COR-L47 (cell line): ENCODE data around the gene SLC5A6.

Experiments
- DNase-seq: peaks from one replicate; lab custom pipeline; 2025; lab: John Stamatoyannopoulos, UW

SLC5A6 gene

GRCh38 chr2:27236626-27237025 is 24.6 kb upstream of the SLC5A6 start:
- DNase-seq: no peak

DNA sequence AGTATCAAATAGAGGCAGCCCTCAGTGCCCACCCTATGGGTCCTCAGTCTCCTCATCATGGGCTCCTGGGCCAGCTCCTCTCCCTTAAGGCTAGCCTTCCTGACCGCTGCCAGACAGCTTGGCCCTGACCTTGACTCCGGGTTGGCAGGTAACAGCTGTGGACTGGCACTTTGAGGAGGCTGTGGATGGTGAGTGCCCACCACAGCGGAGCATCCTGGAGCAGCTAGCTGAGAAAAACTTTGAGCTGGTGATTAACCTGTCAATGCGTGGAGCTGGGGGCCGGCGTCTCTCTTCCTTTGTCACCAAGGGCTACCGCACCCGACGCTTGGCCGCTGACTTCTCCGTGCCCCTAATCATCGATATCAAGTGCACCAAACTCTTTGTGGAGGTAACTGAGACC is 24.1 kb upstream of the SLC5A6 start:
- no peak for DNase-seq

DNA sequence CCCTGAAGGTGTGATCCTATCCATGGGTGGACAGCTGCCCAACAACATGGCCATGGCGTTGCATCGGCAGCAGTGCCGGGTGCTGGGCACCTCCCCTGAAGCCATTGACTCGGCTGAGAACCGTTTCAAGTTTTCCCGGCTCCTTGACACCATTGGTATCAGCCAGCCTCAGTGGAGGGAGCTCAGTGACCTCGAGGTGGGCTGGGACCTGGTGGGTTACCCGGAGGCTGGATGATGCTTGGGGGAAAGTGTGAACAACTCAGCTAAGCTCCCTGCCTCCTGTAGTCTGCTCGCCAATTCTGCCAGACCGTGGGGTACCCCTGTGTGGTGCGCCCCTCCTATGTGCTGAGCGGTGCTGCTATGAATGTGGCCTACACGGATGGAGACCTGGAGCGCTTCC is 21.3 kb upstream of the SLC5A6 start:
- no peak for DNase-seq

DNA sequence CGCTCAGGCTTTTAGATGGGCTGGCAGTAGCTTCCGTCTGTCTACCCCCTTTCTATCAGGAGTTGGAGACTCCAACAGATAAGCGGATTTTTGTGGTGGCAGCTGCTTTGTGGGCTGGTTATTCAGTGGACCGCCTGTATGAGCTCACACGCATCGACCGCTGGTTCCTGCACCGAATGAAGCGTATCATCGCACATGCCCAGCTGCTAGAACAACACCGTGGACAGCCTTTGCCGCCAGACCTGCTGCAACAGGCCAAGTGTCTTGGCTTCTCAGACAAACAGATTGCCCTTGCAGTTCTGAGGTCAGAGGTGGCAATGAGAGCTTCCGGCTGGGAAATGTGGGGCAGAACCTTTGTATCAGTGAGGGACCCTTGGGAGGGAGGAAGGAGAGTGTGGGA is 19.9 kb upstream of the SLC5A6 start:
- DNase-seq: no peak

- no peak for DNase-seq
Observed at GRCh38 chr2:27227501-27227900, 15.4 kb upstream of the SLC5A6 start.

GRCh38 chr2:27225526-27225925 is 13.5 kb upstream of the SLC5A6 start:
- no peak for DNase-seq

DNA sequence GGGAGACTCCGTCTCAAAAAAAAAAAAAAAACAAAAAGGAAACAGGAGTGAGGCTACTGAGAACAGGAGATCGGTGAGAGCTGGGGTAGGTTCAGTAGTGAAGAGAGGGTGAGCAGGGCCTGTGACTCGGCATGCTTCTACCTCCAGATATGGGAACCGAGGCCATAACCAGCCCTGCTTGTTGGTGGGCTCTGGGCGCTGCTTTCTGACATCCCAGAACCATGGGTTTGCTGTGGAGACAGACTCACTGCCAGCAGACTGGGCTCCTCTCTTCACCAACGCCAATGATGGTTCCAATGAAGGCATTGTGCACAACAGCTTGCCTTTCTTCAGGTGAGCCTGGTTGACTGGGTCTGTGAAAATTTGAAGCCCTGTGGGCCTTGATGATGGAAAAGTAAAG is 11.3 kb upstream of the SLC5A6 start:
- no peak for DNase-seq

GRCh38 chr2:27222407-27222806 is 10.3 kb upstream of the SLC5A6 start:
- DNase-seq: no peak

- no peak for DNase-seq
Observed at GRCh38 chr2:27221166-27221565, 9.1 kb upstream of the SLC5A6 start.

DNA sequence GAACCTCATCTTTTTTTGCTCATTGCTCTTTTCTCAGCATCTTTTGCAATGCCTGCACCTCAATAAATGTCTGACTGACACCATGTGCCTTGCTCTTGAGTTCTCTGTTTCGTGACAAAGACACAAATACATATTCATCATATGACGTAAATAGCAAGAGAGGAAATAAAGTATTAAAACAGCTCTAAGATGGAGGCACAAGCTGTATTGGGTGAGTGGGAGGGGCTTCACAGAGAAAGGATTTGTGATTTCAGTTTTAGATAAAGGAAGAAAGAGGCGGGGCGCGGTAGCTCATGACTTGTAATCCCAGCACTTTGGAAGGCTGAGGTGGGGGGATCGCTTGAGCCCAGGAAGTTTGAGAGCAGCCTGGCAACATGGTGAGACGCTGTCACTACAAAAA is 8.0 kb upstream of the SLC5A6 start:
- DNase-seq: no peak

GRCh38 chr2:27219091-27219490 is 7.0 kb upstream of the SLC5A6 start:
- no peak for DNase-seq

DNA sequence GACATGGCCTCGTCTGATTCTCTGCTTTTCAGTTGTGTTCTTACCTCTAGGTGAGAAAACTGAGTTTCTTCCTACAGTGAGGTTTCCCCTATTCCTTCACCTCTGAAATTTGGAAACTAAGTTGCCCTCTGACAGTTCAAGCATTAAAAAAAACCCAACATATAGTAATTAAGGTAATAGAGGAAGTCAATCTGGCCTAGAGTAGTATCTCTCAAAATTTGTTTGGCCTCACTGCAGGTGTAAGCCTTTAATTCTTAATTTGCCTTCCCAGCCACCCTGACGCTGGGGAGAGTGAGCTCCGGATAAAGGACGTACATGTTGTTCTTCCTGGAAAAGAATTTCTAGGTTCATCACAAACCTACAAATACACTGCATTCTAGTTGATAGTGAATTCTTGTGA is 6.5 kb upstream of the SLC5A6 start:
- DNase-seq: no peak

DNA sequence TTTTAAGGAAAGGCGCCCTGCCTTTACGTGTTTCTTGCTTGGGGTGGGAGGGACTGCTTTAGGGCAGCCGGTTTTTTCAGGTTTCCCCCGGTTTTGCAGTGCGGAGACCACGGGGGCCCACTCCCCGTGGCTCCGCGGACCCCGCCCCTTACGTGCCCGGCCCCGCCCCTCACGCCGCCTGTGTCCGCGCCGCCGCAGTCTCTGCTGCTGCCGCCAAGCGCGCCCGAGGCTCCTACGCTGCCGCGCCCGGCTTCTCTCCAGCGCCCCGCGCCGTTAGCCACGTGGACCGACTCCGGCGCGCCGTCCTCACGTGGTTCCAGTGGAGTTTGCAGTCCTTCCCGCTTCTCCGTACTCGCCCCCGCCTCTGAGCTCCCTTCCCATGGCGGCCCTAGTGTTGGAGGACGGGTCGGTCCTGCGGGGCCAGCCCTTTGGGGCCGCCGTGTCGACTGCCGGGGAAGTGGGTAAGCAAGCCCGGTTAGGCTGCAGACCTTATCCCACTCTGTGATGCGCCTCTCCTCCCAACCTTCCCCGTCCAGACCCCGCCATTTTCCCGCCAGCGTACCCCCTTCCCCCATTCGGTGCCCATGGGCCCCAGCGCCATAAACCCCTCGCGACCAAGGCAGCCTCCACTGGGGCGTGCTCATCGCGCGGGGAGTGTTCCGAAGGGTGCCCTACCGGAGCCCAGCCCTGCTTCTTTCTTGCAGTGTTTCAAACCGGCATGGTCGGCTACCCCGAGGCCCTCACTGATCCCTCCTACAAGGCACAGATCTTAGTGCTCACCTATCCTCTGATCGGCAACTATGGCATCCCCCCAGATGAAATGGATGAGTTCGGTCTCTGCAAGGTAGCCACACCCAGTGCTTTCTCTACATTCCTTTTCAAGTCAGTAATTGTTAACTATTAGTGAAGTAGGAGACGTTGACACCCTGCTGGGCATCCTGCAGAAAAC is 5.4 kb upstream of the SLC5A6 start, which contains the start of gene CAD:
Gene CAD (plus strand): TSS at position 197 of the 949 bp plus-strand sequence. CDS start 183 bp downstream, at position 380.
- DNase-seq: peak; percentile 93

GRCh38 chr2:27216416-27217137 is 4.5 kb upstream of the SLC5A6 start:
- no peak for DNase-seq

DNA sequence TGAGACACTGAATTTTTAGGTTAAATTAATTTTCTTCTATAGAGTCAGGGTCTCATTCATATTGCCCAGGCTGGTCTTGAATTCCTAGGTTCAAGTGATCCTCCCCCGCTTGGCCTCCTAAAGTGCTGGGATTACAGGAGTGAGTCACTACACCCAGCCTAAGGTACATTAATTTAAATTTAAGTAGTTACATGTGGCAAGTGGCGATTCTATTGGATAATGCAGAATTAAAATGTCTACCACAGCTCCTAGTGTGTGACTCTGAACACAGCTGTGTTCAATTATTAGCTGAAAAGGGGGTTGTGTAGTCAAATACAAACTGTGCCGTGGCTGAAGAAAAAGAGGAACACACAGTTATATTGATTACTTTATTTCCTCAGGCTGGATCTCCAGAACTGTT is 2.9 kb upstream of the SLC5A6 start:
- no peak for DNase-seq

GRCh38 chr2:27212626-27213471 is 781 bp upstream of the SLC5A6 start:
- DNase-seq: no peak

GRCh38 chr2:27211241-27211942 is 676 bp downstream of the SLC5A6 start:
- no peak for DNase-seq

GRCh38 chr2:27209621-27210401 is 2.3 kb downstream of the SLC5A6 start:
- no peak for DNase-seq

GRCh38 chr2:27208486-27209050 is 3.5 kb downstream of the SLC5A6 start:
- no peak for DNase-seq

DNA sequence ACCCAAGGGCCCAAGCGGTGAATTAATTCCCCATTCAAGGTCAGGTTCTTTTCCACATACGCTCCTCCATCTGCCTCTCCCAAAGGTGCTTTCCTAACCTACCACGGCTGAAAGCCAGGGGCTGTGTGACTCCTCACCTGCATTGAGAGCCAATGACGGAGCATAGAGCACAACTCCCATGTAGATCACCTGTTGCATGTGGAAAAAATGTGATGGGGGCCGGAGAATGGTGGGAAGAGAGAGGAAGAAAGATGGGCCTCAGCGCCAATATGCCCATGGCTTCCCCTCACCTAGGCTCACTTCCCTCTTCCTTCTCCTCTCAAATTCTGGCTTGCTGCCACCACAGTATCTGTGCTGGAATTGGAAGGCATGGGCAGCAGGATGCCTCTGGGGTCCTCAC is 5.7 kb downstream of the SLC5A6 start:
- no peak for DNase-seq
